Effector CD8-positive, alpha-beta T cell (primary cell): ENCODE data around the gene SDS.

Experiments
- DNase-seq: peaks from one replicate; lab custom pipeline; 2025; lab: John Stamatoyannopoulos, UW

Gene SDS

DNA sequence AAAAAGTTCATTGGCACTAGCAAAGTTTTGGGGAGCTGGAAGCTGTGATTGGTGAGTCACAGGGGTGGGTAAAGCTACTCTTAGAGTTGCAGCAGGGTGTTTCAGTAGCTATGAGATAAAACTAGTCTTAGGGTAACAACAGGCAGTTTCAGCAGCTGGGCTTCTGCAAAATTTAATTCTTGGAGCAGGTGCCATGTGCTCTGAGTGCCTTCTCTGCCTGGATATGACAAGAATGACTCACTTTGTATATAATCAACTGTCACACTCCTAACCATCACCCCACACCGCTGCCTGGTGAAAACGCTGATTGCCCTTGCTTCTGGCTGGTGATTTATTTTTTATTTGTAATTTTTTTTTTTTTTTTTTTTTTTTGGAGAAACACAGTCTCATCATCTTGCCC is 55.8 kb downstream of the SDS start:
- DNase-seq, result no peak

DNA sequence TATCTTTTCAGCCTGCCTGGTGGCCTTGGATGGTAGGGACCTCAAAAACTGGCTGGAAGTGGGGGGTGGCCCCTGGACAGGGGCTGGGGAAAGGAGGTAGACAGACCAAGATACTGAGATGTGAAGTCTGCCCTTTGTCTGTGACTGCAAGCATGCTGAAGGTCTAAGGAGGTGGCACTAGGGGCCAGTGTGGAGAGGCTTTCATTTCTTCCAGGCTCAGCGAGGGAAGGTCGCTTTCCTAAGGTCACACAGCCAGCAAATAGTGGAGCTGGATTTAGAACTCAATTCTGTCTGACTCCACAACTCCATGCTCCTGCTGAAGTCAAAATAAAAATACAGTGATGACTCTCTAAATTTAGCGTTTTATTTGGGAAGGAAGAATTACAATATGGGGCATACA is 56.6 kb downstream of the SDS start:
- no peak for DNase-seq

DNA sequence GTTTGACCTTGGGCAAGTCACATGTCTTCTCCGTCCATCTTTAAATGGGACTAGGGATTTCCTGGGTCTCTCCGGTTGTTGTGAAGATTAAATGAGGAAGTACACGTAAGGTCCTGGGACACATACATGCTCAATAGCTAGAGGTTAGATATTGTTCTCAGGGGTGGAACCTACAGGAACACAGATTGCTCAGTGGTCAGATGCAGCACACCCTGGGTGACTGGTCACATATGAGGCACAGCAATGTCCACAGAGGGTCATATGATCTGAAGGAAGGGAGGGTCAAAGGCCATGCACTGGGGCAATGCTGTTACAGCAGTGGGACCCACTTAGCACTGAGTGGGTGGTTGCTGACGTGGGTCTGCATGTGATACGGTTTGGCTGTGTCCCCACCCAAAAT is 57.3 kb downstream of the SDS start:
- DNase-seq, result no peak

DNA sequence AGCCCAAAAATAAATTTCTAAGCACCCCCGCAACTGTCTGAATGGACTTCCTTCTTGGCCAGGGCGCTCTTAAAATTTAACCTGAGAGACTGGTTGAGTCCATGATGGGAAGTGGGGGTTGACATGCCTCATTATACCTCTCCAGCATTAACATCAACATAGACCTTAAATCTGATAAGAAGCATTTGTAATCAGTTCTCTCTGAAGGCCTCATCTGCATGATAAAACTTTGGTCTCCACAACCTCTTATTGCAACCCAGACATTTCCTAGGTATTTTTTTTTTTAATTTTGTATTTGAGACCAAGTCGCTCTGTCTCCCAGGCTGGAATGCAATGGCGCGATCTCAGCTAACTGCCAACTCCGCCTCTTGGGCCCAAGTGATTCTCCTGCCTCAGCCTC is 58.4 kb downstream of the SDS start:
- DNase-seq, result no peak
